Measurements from ENCODE around the gene COX5B. TPM values are rescaled to one million over a fixed set of nuclear protein-coding genes. Genes with fewer than 3 reads are reported as not detected.

Gene COX5B
- total RNA-seq, 1 experiment from 2014 or later: 1,015 TPM

DNA sequence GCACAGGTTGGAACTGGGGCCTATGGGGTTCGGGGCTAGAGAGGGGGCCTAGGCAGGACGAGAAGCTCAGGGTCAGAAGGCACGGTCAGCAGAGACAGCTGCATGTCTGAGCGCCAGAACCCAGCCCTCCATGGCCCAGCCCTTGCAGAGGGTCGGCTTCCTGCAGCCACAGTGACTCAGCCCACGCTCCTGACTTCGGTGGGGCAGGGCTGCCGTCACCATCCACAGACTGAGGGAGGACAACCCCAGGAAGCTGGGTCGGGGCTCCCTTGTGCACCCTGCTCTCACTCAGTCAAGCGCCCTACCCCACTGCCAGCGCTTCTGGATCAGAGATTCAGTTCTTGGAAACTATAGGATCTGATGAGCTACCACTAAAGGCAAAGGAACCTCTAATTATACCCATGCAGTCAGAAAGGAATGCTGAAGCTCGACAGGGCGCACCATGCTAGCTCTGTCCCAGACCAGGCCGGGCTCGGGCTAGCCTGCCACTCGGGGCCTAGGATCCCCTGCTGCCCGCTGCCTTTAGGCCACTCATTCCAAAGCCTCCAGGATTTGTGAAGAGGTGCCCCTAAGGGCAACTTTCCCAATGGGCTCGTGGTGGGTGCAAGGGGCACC is 15.0 kb downstream of the COX5B start:
- CTCF ChIA-PET: no interaction called here
- no peak for DNase-seq
- H3K36me3 ChIP-seq (ENCODE audit: low read depth, low read length): peaks cover 14% of the 10 kb centered on the region
- TF ChIP-seq EZH2phosphoT487 (IDR thresholded peaks at IDR 0.05; ENCODE audit: borderline replicate concordance, low read length) (no peak), EZH2 (IDR thresholded peaks at IDR 0.05; ENCODE audit: low read length, unreplicated experiment) (no peak)
- TF ChIP-seq, protein P1, sequence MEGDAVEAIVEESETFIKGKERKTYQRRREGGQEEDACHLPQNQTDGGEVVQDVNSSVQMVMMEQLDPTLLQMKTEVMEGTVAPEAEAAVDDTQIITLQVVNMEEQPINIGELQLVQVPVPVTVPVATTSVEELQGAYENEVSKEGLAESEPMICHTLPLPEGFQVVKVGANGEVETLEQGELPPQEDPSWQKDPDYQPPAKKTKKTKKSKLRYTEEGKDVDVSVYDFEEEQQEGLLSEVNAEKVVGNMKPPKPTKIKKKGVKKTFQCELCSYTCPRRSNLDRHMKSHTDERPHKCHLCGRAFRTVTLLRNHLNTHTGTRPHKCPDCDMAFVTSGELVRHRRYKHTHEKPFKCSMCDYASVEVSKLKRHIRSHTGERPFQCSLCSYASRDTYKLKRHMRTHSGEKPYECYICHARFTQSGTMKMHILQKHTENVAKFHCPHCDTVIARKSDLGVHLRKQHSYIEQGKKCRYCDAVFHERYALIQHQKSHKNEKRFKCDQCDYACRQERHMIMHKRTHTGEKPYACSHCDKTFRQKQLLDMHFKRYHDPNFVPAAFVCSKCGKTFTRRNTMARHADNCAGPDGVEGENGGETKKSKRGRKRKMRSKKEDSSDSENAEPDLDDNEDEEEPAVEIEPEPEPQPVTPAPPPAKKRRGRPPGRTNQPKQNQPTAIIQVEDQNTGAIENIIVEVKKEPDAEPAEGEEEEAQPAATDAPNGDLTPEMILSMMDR (conservative IDR thresholded peaks at IDR 0.05; ENCODE audit: low read depth, low read length): no peak
- 0 out of 2 replicates have a peak, but pooled peaks cover 8% of the 10 kb centered on the region for H4K20me1 ChIP-seq (ENCODE audit: low read length)
- peaks cover 24% of the 10 kb centered on the region for H3K4me1 ChIP-seq (ENCODE audit: insufficient read depth, low read length)
- peaks cover 4% of the 10 kb centered on the region for H3F3A ChIP-seq (ENCODE audit: low read length, unreplicated experiment)
- H3K9me3 ChIP-seq (ENCODE audit: low read length): no peaks in the 10 kb centered on the region
- BruUV-seq (replicated peaks): no TSS peak
- H3K27ac ChIP-seq (ENCODE audit: low read length): no peak overlapping the region
- no peak overlapping the region for H3K4me2 ChIP-seq (ENCODE audit: low read length)
- no peak overlapping the region for H3K9ac ChIP-seq (ENCODE audit: low read length)
- POLR2A ChIA-PET (ENCODE audit: unreplicated experiment): no interaction called here
- no peak overlapping the region for H3K4me3 ChIP-seq (ENCODE audit: low read length)
- no peak for ATAC-seq
- no peaks in the 10 kb centered on the region for H3K27me3 ChIP-seq (ENCODE audit: low read length)
- H3K9me2 ChIP-seq (replicated peaks; ENCODE audit: low read length): no peaks in the 10 kb centered on the region
- H2AFZ ChIP-seq (ENCODE audit: low read length): no peak overlapping the region
- peaks cover 35% of the 10 kb centered on the region for H3K79me2 ChIP-seq (ENCODE audit: low read length)
- intact Hi-C loops (cut with micrococcal nuclease): no loop called here

- H3K27me3 ChIP-seq (ENCODE audit: low read length): no peaks in the 10 kb centered on the region
- peak overlapping the region; percentile 81; the same call in 1 of the 2 replicates for H3K4me3 ChIP-seq (ENCODE audit: low read length)
- no peak overlapping the region for H2AFZ ChIP-seq (ENCODE audit: low read length)
- H3K9ac ChIP-seq (ENCODE audit: low read length): no peak overlapping the region
- intact Hi-C loops (cut with micrococcal nuclease): no loop called here
- H3K27ac ChIP-seq (ENCODE audit: low read length): no peak overlapping the region
- BruUV-seq (replicated peaks): no TSS peak
- CTCF ChIA-PET: interaction anchor here (0.9 kb wide), 1 partner anchor 71 kb away, joined by 3 read pairs; no protein-coding TSS in a partner anchor
- peaks cover 24% of the 10 kb centered on the region for H3K4me1 ChIP-seq (ENCODE audit: insufficient read depth, low read length)
- peak overlapping the region; percentile 96 for H3K4me2 ChIP-seq (ENCODE audit: low read length)
- no peaks in the 10 kb centered on the region for H3K9me2 ChIP-seq (replicated peaks; ENCODE audit: low read length)
- DNase-seq (no peak), ATAC-seq (no peak)
- TF ChIP-seq EZH2 (IDR thresholded peaks at IDR 0.05; ENCODE audit: low read length, unreplicated experiment) (no peak), EZH2phosphoT487 (IDR thresholded peaks at IDR 0.05; ENCODE audit: borderline replicate concordance, low read length) (no peak)
- TF ChIP-seq, protein P1 (conservative IDR thresholded peaks at IDR 0.05; ENCODE audit: low read depth, low read length): no peak
- POLR2A ChIA-PET (ENCODE audit: unreplicated experiment): no interaction called here
- H4K20me1 ChIP-seq (ENCODE audit: low read length): 0 out of 2 replicates have a peak, but pooled peaks cover 8% of the 10 kb centered on the region
- peaks cover 35% of the 10 kb centered on the region for H3K79me2 ChIP-seq (ENCODE audit: low read length)
- H3F3A ChIP-seq (ENCODE audit: low read length, unreplicated experiment): peaks cover 4% of the 10 kb centered on the region
- no peaks in the 10 kb centered on the region for H3K9me3 ChIP-seq (ENCODE audit: low read length)
- H3K36me3 ChIP-seq (ENCODE audit: low read depth, low read length): peaks cover 7% of the 10 kb centered on the region
Measured at GRCh38 chr2:97661927-97662326, 16.1 kb downstream of the COX5B start.

GRCh38 chr2:97662386-97662894 is 16.6 kb downstream of the COX5B start:
- no peak overlapping the region; the same call in 1 of the 2 replicates for H2AFZ ChIP-seq (ENCODE audit: low read length)
- no TSS peak for BruUV-seq (replicated peaks)
- ATAC-seq: no peak

More at GRCh38 chr2:97662386-97662894, 16.6 kb downstream of the COX5B start:
- H3F3A ChIP-seq (ENCODE audit: low read length, unreplicated experiment): peaks cover 4% of the 10 kb centered on the region
- no peaks in the 10 kb centered on the region for H3K9me3 ChIP-seq (ENCODE audit: low read length)
- TF ChIP-seq EZH2phosphoT487 (IDR thresholded peaks at IDR 0.05; ENCODE audit: borderline replicate concordance, low read length): no peak
- TF ChIP-seq EZH2 (IDR thresholded peaks at IDR 0.05; ENCODE audit: low read length, unreplicated experiment): no peak
- TF ChIP-seq, protein P1 (conservative IDR thresholded peaks at IDR 0.05; ENCODE audit: low read depth, low read length): no peak
- peaks cover 35% of the 10 kb centered on the region for H3K79me2 ChIP-seq (ENCODE audit: low read length)
- CTCF ChIA-PET: interaction anchor here (0.6 to 0.9 kb wide), 2 partner anchors 17 to 72 kb away, joined by 3 read pairs; partner anchors contain the start of gene COX5B
- H4K20me1 ChIP-seq (ENCODE audit: low read length): 0 out of 2 replicates have a peak, but pooled peaks cover 8% of the 10 kb centered on the region
- H3K27ac ChIP-seq (ENCODE audit: low read length): peak overlapping the region; percentile 77
- H3K4me1 ChIP-seq (ENCODE audit: insufficient read depth, low read length): peaks cover 24% of the 10 kb centered on the region
- intact Hi-C loops (cut with micrococcal nuclease): no loop called here
- H3K9ac ChIP-seq (ENCODE audit: low read length): peak overlapping the region; percentile 80
- H3K27me3 ChIP-seq (ENCODE audit: low read length): no peaks in the 10 kb centered on the region
- peak overlapping the region; percentile 96 for H3K4me2 ChIP-seq (ENCODE audit: low read length)
- H3K4me3 ChIP-seq (ENCODE audit: low read length): peak overlapping the region; percentile 81
- H3K36me3 ChIP-seq (ENCODE audit: low read depth, low read length): peaks cover 4% of the 10 kb centered on the region
- no peak for DNase-seq
- no peaks in the 10 kb centered on the region for H3K9me2 ChIP-seq (replicated peaks; ENCODE audit: low read length)
- POLR2A ChIA-PET (ENCODE audit: unreplicated experiment): interaction anchor here (1.3 kb wide), 1 partner anchor 17 kb away, joined by 12 read pairs; the partner anchor contains the start of gene COX5B

Measured in PC-3 (cell line).